ENCODE results near the gene PRKAR2A.

PRKAR2A gene

DNA sequence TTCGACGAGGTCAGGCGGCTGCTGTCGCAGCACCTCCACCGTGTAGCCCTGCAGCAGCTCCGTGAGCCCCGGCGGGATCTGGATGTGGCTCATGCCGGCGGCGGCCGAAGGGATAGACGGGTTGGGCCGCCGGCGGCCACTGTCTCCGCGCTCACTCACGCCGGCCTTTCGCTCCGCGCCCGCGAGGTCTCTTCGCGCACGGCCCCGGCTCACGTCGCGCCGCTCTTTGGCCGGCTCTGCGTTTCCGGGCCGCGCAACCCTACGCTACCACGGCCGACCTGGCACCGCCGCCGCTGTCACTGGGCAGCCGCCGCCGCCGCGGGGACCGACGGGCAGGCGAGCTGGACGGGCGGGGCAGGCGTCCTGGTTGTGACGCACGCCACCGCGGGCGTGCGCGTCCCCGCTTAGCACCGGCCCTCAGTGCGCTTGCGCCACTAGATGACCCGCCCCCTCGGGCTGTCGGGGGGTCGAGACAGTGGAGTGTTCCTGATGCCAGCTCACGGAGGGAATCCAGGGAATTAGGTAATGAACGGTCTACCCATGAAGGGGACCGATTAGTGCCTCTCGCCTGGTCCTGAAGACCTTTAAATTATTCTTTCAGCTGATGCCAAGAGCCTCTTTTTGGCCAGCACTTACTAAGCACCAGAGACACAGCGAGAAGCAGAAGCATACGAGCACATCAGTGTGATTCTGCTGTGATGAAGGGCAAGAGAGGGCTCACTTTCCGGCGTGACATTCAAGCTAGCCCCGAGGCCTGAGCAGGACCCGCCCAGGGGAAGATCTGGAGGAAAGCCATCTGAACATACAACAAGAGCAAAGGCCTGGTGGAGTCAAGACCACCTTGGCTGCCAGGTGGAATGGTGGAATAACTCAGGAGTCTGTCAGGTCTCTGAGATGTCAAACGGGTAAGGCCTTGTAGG lies at the start of gene PRKAR2A:
Gene PRKAR2A, minus strand, starts transcription at position 371 of the 920 bp plus-strand sequence. Its CDS starts 278 bp downstream, at position 93.
- in situ Hi-C loops (cut with MboI; ENCODE audit: low sequenced_read_pairs): no loop called here

DNA sequence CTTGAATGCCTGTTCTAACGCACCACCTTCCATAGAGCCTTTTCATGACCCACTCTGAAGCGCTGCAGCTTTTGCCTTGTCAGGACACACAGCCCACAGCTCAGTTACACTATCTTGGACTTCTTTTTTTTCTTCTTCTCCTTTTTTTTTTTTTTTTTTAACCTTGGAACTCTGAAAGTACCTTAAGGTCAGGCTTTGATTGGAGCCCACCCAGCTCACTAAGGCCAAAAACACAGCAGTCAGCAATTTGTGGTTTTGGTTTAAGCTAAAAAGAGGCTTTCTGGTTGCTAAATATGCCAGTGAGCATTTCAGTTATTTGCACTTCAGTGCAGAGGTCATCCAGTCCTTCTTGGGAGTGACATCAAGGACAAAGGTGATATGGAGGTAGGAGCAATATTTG lies 49.3 kb upstream of the PRKAR2A start:
- in situ Hi-C loops (cut with MboI; ENCODE audit: low sequenced_read_pairs): no loop called here

DNA sequence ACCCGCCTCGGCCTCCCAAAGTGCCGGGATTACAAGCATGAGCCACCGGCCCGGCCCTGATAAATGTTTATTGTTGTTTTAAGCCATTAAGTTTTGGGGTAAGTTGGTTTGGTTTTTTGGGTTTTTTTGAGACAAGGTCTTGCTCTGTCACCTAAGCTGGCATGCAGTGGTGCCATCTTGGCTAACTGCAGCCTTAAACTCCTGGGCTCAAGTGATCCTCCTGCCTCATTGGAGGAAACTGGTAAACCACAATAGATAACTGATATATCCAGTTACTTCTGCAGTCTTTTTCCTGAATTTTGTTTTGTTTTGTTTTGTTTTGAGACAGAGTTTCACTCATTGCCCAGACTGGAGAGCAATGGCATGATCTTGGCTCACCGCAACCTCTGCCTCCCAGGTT lies 46.8 kb upstream of the PRKAR2A start:
- in situ Hi-C loops (cut with MboI; ENCODE audit: low sequenced_read_pairs): no loop called here

DNA sequence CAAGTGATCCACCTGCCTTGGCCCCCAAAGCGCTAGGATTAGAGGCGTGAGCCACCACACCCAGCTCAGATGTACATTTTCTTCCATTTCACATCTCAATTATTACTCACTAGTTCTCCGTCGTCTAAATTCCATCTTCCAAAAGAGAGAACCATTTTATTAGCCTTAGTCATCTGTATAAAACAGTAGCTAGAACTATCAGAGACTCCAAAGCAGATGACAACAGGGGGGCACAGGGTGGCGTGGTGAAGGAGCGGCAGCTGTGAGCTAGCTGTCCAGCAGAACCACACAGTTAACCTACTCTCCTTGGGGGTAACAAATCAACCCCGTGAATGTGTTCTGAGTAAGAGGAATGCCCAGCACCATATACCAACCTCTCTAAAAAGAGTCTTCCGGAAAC lies 43.9 kb upstream of the PRKAR2A start:
- in situ Hi-C loops (cut with MboI; ENCODE audit: low sequenced_read_pairs): no loop called here

DNA sequence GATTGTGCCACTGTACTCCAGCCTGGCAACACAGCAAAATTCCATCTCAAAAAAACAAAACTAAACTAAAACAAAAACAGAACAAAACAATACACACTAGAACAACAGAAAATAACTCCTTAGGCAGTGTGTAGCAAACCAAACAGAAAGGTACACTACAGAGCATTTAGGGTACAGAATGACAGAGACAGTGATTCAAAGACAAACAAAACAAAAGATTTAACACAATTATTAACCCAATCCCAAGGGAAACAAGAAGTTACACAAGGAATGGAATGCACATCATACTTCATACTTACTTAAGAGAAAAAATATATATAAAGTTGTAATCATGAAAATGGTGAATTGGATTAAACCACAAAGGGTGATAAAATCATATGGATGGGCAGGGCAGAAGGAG lies 38.1 kb upstream of the PRKAR2A start:
- in situ Hi-C loops (cut with MboI; ENCODE audit: low sequenced_read_pairs): no loop called here

DNA sequence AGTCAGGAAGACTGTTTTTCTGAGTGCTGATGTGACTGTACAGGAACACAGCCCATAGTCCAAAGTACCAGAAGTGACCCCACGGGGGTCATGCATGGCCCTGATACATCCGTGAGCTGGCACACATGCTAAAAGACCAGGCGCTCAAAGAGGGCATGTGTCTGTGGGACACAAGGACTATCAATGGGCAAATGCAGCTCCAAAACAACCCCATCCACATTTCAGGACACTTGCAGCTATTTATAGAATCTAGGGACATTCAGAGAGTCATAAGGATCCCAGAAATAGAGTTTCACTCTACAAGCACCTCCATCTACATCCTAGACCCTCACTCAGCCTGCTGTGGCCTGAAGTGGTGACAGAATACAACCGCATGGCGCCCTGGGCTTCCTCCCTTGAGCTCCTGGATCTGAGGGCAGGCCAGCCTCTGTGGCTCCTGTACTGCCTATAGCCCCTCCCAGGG lies 34.0 kb upstream of the PRKAR2A start:
- in situ Hi-C loops (cut with MboI; ENCODE audit: low sequenced_read_pairs): no loop called here

DNA sequence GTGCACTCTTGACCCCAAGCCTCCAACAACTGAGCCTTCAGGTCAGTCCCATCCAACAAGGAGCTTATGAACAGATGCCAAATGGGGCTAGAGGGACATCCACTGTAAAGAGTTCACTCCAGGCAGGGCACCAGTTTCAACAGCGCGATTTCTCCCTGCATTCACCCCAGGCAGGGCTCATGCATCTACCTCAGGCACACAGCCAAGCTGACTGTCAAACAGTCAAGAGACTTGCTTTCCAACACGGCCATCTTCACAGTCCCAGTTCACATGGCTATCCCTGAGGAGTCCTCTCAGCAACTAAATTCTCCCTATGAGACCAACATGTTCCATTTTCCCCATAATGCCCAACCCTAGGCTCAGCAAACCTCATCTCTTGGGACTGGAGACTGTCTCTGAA lies 33.3 kb upstream of the PRKAR2A start:
- in situ Hi-C loops (cut with MboI; ENCODE audit: low sequenced_read_pairs): no loop called here

DNA sequence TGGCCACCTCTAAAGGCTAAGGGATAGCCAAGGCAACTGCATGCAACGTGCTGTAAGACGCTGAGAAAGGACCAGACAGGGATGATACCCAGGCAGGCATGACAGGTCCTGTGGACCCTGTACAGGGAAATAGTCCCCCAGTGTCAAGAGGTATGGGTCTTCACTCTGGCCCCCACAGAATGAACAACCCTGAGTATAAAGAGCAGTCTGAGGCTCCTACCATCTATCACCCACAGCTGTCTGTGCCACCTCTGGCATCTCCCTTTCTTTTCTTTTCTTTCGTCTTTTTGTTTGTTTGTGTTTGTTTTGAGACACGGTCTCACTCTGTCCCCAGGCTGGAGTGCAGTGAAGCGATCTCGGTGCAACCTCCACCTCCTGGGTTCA lies 32.3 kb upstream of the PRKAR2A start:
- in situ Hi-C loops (cut with MboI; ENCODE audit: low sequenced_read_pairs): no loop called here

DNA sequence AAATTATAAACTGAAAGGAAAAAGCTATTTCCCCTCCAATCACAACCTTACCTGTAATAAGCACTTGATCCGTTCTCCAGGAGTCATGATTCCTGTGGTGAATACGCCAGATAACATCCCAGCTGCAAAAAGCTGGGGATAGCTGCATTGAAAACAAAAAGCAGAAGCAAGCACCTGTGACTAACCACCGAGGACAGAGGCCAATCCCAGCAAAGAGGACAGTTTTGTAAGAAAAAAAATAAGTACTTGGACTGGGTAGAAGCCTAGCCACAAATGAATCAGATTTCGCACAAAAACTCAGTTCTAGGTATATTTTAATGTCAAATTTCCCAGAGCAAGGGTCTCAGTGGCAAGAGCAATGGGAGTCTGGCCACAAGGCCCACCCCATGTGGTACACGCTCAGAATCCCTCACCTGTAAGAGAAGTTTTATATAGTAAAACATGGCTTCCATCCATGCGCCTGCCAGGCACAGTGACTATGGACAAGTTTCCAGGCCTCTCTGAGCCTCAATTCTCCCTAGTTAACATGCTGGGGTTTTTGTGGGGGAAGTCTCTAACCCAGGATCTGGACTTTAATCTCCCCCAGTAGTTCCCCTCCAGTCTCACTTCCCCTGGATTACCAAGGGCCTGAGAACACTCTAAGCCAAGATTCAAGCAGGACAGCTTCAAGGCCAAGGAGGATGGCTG lies 31.8 kb upstream of the PRKAR2A start:
- in situ Hi-C loops (cut with MboI; ENCODE audit: low sequenced_read_pairs): no loop called here

DNA sequence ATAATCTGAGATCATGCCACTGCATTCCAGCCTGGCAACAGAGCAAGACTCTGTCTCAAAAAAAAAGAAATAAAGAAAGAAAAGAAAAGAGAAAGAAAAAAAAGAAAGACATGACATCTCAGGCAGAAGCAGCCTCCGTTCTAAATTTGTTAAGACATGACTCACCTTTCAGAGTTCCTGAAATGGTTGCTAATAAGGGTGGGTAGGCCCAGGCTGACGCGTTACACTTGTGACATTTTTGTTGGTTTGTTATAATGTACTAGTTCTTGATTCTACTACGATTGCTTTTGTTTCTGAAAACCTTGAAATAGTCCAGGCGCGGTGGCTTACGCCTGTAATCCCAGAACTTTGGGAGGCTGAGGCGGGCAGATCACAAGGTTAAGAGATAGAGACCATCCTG lies 30.0 kb upstream of the PRKAR2A start:
- in situ Hi-C loops (cut with MboI; ENCODE audit: low sequenced_read_pairs): no loop called here

DNA sequence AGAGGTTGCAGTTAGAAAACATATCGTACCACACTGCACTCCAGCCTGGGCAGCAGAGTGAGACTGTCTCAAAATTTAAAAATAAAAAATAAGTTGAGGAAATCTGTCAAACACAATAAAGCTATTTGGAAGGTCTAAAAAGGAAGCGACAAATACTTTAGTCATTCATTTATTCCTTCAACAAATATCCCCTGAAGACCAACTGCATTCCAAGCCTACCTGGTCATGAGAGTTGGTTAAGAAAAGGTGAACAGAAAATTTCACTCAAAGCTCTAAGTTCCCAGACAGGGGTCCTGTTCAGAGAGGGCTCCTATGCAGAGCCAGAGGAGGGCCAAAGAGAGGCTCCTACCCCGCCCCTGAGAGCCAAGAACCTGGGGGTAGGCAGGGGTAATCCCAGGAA lies 15.4 kb upstream of the PRKAR2A start:
- in situ Hi-C loops (cut with MboI; ENCODE audit: low sequenced_read_pairs): no loop called here

DNA sequence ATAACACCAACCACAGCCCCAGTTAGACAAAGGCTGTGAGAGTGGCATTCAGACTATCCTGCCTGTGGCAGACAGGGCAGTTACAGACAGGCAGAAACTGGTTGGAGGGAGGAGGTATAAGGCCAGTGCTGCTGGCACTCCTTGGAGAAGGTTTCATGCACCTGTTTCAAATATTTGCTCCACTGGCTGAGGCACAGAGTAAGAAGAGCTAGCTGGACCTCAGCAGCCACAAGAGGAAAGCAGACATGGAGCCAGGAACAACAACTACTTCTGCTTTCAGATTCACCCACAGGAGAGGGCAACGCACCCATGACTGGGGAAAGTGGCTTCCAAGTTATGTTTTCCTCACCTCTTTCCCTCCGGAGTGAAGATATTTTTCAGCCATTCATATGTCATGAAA lies 11.5 kb upstream of the PRKAR2A start:
- in situ Hi-C loops (cut with MboI; ENCODE audit: low sequenced_read_pairs): no loop called here

DNA sequence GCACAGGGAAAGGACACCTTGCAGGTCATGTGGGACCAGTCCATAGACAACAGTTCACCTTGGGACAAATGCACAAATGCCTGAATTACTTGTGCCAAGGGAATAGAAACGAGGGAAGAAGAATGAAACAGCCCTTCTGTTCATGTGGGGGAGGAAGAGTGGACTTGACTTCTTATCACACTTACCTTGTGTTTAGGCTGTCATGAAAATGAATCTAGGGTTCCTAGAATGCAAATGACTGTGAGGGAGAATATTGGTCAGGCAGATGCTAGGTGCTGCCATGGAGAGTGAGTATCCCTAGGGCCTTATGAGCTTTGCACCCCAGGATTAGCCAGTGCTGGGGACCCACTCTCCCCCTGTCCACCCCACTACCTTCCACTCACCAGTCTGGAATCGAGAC lies 11.0 kb upstream of the PRKAR2A start:
- in situ Hi-C loops (cut with MboI; ENCODE audit: low sequenced_read_pairs): no loop called here

DNA sequence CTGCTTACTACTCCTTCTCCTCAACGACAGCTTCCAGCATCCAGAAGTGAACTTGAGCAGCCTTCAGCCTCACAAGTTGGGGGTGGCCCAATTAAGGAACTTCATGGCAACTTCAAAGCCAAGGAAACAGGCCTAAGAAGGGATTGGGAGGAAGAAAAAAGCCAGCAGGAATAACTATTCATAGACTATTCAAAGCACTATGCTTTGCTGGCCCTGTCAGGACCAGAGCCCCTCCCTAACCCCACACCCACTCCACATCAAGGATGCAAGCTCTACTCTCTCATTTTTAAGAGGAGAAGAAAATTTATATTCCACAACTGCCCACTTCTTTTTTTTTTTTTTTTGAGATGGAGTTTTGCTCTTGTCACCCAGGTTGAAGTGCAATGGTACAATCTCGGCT lies 10.0 kb upstream of the PRKAR2A start:
- in situ Hi-C loops (cut with MboI; ENCODE audit: low sequenced_read_pairs): no loop called here

DNA sequence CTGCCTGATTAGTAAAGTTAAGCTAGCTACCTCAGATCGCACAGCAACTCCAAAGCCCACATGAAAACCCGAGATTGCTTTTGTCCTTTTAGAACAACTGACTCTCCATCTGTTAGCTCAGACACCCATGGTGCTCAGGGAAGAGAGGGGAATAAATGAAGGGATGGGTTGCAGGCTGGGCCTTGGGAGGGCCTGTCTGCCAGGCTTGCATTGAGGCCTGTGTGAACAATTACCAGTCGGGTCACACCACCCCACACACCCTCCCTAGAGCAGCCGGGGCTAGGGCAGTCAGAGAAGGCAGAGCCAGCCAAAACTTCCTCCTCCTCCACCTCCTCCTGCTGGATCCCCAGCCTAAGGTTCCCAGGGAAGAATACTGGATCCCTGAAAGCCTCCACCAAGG lies 8.8 kb upstream of the PRKAR2A start:
- in situ Hi-C loops (cut with MboI; ENCODE audit: low sequenced_read_pairs): no loop called here

DNA sequence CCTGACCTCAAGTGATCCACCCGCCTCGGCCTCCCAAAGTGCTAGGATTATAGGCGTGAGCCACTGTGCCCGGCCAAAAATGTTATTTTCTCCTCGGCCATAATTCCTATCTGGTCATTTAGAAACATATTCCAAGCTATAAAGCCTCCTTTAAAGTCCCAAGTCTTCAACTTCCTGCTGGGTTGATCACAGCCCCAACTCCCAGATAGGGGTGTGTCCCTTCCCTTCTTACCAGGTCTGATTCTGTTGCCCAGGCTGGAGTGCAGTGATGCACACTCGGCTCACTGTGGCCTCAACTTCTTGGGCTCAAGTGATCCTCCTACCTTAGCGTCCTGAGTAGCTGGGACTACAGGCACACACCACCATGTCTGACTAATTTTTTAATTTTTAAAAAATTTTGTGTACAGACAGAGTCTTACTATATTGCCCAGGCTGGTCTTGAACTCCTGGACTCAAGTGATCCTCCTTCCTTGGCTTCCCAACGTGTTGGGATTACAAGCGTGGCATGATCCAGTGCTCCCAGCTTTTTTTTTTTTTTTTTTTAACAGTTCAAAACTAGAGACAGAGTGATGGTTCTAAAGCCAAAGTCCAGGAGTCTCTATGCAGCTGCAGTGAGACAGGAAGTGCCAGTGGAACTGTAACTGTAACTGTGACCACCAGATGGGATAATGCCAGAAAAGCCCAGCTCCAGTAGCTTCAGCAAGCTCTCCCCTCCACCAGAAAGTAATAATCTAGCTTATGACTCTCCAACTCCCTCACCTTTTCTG lies 8.2 kb upstream of the PRKAR2A start:
- in situ Hi-C loops (cut with MboI; ENCODE audit: low sequenced_read_pairs): no loop called here

DNA sequence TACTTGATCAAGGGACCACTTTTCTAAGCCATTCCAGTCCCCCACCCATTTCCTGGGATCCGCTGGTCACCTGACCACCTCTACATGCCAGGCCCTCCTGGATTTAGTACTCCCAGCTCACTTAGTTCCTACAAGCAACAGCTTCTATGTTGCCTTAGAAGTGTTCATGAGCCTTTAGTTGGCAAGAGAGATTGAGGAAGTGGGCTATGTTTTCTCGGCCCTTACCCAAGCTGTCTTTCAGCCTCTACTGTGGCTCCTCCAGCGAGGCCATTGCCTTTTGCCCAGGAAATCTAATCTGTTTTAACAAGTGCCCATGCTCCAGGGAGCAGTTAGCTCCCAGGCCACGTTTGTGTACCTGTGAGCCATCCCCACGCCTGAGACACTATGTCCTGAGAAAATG lies 4.5 kb upstream of the PRKAR2A start:
- in situ Hi-C loops (cut with MboI; ENCODE audit: low sequenced_read_pairs): no loop called here

DNA sequence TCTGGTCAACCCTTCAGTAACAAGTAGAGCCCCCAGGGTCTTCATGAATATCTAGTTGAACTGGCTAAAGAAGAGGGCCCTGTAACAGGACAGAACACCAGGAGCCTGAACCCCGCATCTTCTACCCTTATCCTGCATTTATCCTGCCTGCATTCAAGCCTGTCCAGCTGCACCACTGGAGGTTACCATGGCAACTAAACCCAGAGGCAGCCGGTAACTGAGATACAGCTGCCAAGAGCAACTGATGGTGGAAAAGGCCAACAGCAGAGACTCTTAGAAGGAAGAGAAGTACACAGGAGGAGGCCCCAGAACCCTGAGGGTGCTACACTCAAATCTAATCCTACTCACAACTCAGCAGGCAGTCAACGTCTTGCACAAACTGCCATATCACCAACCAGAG lies 3.7 kb upstream of the PRKAR2A start:
- in situ Hi-C loops (cut with MboI; ENCODE audit: low sequenced_read_pairs): no loop called here

DNA sequence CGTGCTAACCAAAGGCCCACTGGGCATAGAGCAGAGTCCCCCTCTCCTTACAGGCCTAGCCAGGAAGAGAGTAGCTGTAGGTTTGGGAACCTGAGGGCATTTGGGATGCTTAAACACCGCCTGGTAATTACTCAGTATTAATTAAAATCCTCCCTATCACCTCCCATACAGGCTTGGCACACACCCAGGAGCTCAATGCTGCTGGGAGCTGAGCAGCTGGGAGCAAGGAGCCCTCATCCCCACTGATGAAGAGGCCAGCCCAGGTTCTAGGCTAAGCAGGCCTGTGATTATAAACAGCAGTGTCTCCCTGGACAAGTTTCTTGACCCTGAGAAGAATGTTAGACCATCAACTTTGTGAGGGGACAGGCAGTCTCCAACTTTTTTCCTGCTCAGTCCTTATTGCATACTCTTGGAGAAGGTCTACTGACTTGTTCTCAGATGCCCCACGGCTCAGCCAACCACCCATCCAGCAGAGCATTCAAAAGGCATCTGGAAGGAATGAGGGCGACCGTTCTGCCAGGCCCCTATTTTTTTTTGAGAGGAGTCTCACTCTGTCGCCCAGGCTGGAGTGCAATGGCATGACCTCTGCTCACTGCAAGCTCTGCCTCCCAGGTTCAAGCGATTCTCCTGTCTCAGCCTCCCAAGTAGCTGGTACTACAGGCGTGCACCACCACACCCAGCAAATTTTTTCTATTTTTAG lies 1.3 kb upstream of the PRKAR2A start:
- in situ Hi-C loops (cut with MboI; ENCODE audit: low sequenced_read_pairs): no loop called here

DNA sequence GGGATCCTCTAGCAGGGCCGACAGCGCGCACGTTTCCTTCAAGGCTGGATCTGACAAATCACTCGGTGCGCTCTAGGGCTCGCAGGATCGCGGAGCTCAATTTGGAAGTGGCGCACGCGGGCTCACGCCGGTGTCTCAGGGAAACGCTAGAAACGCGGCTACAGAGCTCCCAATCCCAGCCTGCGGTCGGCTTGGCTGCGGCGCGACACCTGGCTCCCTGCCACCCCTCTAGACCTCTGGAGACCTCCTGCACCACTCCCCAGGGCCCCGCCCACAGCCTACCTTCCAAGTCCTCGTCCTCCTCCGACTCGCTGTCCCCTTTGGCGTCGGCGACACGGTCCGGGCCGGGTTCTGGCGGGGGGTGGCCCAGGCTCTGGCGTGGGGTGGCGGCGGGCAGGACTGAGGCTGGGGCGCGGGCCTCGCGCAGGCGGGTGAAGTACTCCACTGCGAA lies 596 bp downstream of the PRKAR2A start:
- in situ Hi-C loops (cut with MboI; ENCODE audit: low sequenced_read_pairs): no loop called here

DNA sequence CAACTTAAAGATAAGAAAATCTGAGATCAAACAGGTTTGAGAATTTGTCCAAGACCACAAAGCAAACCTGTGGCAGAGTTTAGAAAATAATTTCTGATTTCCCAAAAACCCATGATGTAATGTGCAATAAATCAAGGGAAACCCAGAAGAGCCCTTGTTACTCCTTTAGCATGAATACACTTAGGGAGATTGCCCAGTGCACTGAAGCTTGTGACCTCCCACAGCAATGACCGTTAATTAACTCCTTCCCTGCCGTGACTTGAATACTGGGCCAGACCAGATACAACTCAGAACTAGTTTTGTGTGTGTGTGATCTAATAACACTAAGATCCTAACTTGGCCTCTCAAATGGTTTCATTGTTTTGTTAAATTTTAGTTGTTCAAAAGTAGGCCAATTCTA lies 2.5 kb downstream of the PRKAR2A start:
- in situ Hi-C loops (cut with MboI; ENCODE audit: low sequenced_read_pairs): no loop called here

Data from HL-60/S4 (cell line).